ENCODE data around the gene UQCRFS1.
A peak's percentile ranks its signal among the peaks of the same experiment; 100 is the strongest.
"Not testable (repeated sequence)": the region's sequence is repeated elsewhere in the genome, so short reads cannot be mapped to it uniquely, and the experiment has no call there.

The UQCRFS1 gene

GRCh38 chr19:29255912-29256311, 43.0 kb upstream of the UQCRFS1 start:
- TF ChIP-seq ZFX (IDR thresholded peaks at IDR 0.05) = no peak
- no peak for TF ChIP-seq CTCF (conservative IDR thresholded peaks at IDR 0.05)

DNA sequence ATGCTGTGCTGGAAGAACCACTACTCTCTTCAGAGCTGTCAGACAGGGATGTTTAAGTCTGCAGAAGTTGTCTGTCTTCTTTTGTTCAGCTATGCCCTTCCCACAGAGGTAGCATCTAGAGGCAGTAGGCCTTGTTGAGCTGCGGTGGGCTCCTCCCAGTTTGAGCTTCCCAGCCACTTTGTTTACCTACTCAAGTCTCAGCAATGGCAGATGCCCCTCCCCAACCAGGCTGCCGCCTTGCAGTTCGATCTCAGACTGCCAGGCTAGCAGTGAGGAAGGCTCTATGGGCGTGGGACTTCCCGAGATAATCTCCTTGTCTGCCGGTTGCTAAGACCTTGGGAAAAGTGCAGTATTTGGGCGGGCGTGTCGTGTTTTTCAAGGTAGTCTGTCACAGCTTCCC, 42.1 kb upstream of the UQCRFS1 start:
- TF ChIP-seq ZFX (IDR thresholded peaks at IDR 0.05) (no peak), CTCF (conservative IDR thresholded peaks at IDR 0.05) (no peak)
- no peak overlapping the region for H3K27ac ChIP-seq

More at GRCh38 chr19:29255912-29256311, 43.0 kb upstream of the UQCRFS1 start:
- H3K27ac ChIP-seq = no peak overlapping the region

GRCh38 chr19:29249798-29250197, 36.8 kb upstream of the UQCRFS1 start:
- H3K27ac ChIP-seq = not testable (repeated sequence)

DNA sequence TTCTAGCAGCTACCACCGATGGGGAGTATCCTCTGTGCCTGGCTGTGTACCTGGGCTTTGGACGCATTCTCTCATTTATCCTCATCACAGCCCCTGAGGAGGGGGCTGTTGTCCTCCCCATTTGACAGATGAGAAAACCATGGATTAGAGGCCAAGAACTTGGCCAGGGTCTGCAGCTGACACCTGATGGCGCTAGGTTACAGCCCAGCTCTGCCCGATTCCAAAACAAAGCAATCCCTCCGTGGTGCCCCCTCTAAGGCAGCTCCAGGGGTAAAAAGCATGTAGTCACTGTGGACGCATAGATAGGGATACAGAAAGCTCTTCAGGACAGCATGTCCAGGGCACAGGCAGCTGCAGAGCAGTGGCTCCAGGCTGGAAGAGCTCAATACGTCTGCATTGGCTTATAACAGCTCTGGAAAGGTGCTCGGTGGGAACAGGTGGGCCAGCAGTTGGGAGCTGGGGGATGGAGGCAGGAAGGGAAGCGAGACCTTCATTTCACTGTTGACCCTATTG, 35.4 kb upstream of the UQCRFS1 start:
- TF ChIP-seq ZFX (IDR thresholded peaks at IDR 0.05) = no peak
- TF ChIP-seq CTCF (conservative IDR thresholded peaks at IDR 0.05) = no peak

DNA sequence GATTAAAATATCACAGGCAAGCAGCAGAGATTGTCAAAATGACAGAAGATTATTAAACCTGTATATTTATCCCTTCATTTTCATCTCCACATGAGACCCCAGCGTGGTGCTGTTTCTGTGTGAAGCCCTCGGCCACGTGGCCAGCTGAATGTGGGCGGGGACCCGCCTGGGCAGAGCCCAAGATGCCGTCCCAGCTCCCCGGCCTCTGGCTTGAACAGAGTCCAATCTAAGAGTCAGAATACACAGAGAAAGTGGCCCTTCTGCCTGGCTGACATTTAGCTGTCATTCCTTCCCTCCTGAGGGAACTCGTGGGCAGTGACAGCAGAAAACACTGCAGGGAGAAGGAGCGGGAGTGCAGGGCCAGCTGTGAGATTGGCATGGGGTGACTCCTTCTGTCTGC, 34.9 kb upstream of the UQCRFS1 start:
- TF ChIP-seq CTCF (conservative IDR thresholded peaks at IDR 0.05) = no peak
- TF ChIP-seq ZFX (IDR thresholded peaks at IDR 0.05) = no peak

More for the DNA sequence above, 35.4 kb upstream of the UQCRFS1 start:
- H3K27ac ChIP-seq = no peak overlapping the region

GRCh38 chr19:29247471-29247870, 34.5 kb upstream of the UQCRFS1 start:
- no peak overlapping the region for H3K27ac ChIP-seq
- TF ChIP-seq CTCF (conservative IDR thresholded peaks at IDR 0.05) (peak; percentile 13; the same call in 1 of the 2 replicates), ZFX (IDR thresholded peaks at IDR 0.05) (no peak)

More for the DNA sequence above, 34.9 kb upstream of the UQCRFS1 start:
- no peak overlapping the region for H3K27ac ChIP-seq

GRCh38 chr19:29247051-29247450, 34.1 kb upstream of the UQCRFS1 start:
- TF ChIP-seq ZFX (IDR thresholded peaks at IDR 0.05) = no peak
- peak; percentile 44 for TF ChIP-seq CTCF (conservative IDR thresholded peaks at IDR 0.05)
- no peak overlapping the region for H3K27ac ChIP-seq

- H3K27ac ChIP-seq = no peak overlapping the region
- TF ChIP-seq CTCF (conservative IDR thresholded peaks at IDR 0.05) = no peak
- TF ChIP-seq ZFX (IDR thresholded peaks at IDR 0.05) = no peak
These were observed 32.3 kb upstream of the UQCRFS1 start for GRCh38 chr19:29245215-29245614.

All from C4-2B (cell line).